IMR-90 (cell line): ENCODE results near the gene ELMO1. TPM values are rescaled to one million over a fixed set of nuclear protein-coding genes. Genes with fewer than 3 reads are reported as not detected.

ENCODE experiments used
- ATAC-seq: fragments of 200-7000 bp; cut with Tn5 transposase; 2 replicates; pipeline ENCODE4 v1.9.1; 2020; ENCODE audit warnings: low read depth, mild to moderate bottlenecking, moderate library complexity
- BruUV-seq: library from RNA; stranded (reverse); fragments of 400-500 nt; replicated peaks from 2 replicates; lab custom pipeline; 2021; lab: Mats Ljungman, UMichigan
- CTCF ChIA-PET: fragments of 300-600 bp; formaldehyde crosslinking; extraction: SDS; loops from one replicate; lab custom pipeline; 2021; ENCODE audit warnings: antibody characterized with exemption; lab: Yijun Ruan, JAX
- POLR2A ChIA-PET: fragments of 300-600 bp; sonication (Branson Sonifier 250); formaldehyde crosslinking; loops from one replicate; lab custom pipeline; 2022; ENCODE audit warnings: antibody characterized with exemption; ENCODE audit not compliant: unreplicated experiment; lab: Charles Lee
- DNase-seq: peaks from one replicate; pipeline ENCODE4 v3.0.0; 2013
- H2AFZ ChIP-seq: replicated peaks from 2 replicates; pipeline ENCODE3; 2013; ENCODE audit warnings: low read length, mild to moderate bottlenecking; ENCODE audit not compliant: poor library complexity
- H2AK5ac ChIP-seq: 2 replicates; pipeline ENCODE4 v1.6.1; 2013; ENCODE audit warnings: low read depth, low read length, inconsistent platforms
- H2AK9ac ChIP-seq: replicated peaks from 2 replicates; pipeline ENCODE3; 2013; ENCODE audit warnings: mild to moderate bottlenecking, low read depth, low read length, moderate library complexity; ENCODE audit not compliant: poor library complexity
- H2BK120ac ChIP-seq: 2 replicates; pipeline ENCODE4 v1.6.1; 2013; ENCODE audit warnings: low read depth, low read length, inconsistent platforms
- H2BK15ac ChIP-seq: 3 replicates; pipeline ENCODE4 v1.6.1; 2013; ENCODE audit warnings: low read depth, low read length, inconsistent platforms
- H2BK20ac ChIP-seq: 2 replicates; pipeline ENCODE4 v1.6.1; 2013; ENCODE audit warnings: low read depth, mild to moderate bottlenecking, inconsistent platforms, low read length, moderate library complexity
- H2BK5ac ChIP-seq: 2 replicates; pipeline ENCODE4 v1.6.1; 2013; ENCODE audit warnings: mild to moderate bottlenecking, low read depth, low read length, inconsistent platforms; ENCODE audit not compliant: poor library complexity, severe bottlenecking
- H3K14ac ChIP-seq: replicated peaks from 2 replicates; pipeline ENCODE4 v1.6.1; 2013; ENCODE audit warnings: low read depth, low read length, inconsistent platforms
- H3K18ac ChIP-seq: 2 replicates; pipeline ENCODE4 v1.6.1; 2013; ENCODE audit warnings: low read depth, low read length, control low read depth
- H3K23ac ChIP-seq: 2 replicates; pipeline ENCODE4 v1.6.1; 2013; ENCODE audit warnings: low read depth, low read length, inconsistent platforms
- H3K27ac ChIP-seq: 2 replicates; pipeline ENCODE4 v1.5.1; 2013; ENCODE audit warnings: mild to moderate bottlenecking, control low read depth, low read length; ENCODE audit not compliant: insufficient read depth
- H3K27me3 ChIP-seq: 2 replicates; pipeline ENCODE4 v1.6.1; 2013; ENCODE audit warnings: low read length; ENCODE audit not compliant: control insufficient read depth, insufficient read depth
- H3K36me3 ChIP-seq: 2 replicates; pipeline ENCODE4 v1.6.1; 2013; ENCODE audit warnings: low read length, mixed read lengths; ENCODE audit not compliant: control insufficient read depth, insufficient read depth
- H3K4ac ChIP-seq: 2 replicates; pipeline ENCODE4 v1.6.1; 2013; ENCODE audit warnings: low read depth, low read length, inconsistent platforms
- H3K4me1 ChIP-seq: 2 replicates; pipeline ENCODE4 v1.6.1; 2013; ENCODE audit warnings: low read length, mixed read lengths; ENCODE audit not compliant: control insufficient read depth, insufficient read depth
- H3K4me2 ChIP-seq: 2 replicates; pipeline ENCODE4 v1.6.1; 2013; ENCODE audit warnings: low read depth, mild to moderate bottlenecking, control low read depth, low read length, moderate library complexity
- H3K4me3 ChIP-seq: 2 replicates; pipeline ENCODE4 v1.5.1; 2013; ENCODE audit warnings: low read depth, mild to moderate bottlenecking, control low read depth, low read length, moderate library complexity; ENCODE audit not compliant: insufficient read depth
- H3K56ac ChIP-seq: 2 replicates; pipeline ENCODE4 v1.6.1; 2013; ENCODE audit warnings: low read length, inconsistent platforms; ENCODE audit not compliant: insufficient read depth; ENCODE audit errors: extremely low read depth
- H3K79me1 ChIP-seq, 2 experiments: 2 replicates each; pipeline ENCODE4 v1.6.1; 2013; ENCODE audit warnings: low read length in 2 of 2, inconsistent platforms in 1 of 2, low read depth in 1 of 2
- H3K9ac ChIP-seq: 2 replicates; pipeline ENCODE4 v1.6.1; 2013; ENCODE audit warnings: low read depth, low read length, control low read depth
- H3K9me1 ChIP-seq: 2 replicates; pipeline ENCODE4 v1.6.1; 2013; ENCODE audit warnings: low read length, inconsistent platforms; ENCODE audit not compliant: insufficient read depth
- H3K9me3 ChIP-seq: 2 replicates; pipeline ENCODE4 v1.6.1; 2013; ENCODE audit warnings: low read length; ENCODE audit not compliant: control insufficient read depth, insufficient read depth
- H4K20me1 ChIP-seq: 2 replicates; pipeline ENCODE4 v1.6.1; 2013; ENCODE audit warnings: low read length, inconsistent platforms; ENCODE audit not compliant: insufficient read depth
- H4K5ac ChIP-seq: 2 replicates; pipeline ENCODE4 v1.6.1; 2013; ENCODE audit warnings: mild to moderate bottlenecking, low read depth, low read length, control low read depth
- H4K8ac ChIP-seq, 2 experiments: 2 replicates each; pipeline ENCODE4 v1.6.1; 2013; ENCODE audit warnings: low read depth in 2 of 2, low read length in 2 of 2, control low read depth in 1 of 2, inconsistent platforms in 1 of 2
- H4K91ac ChIP-seq: 2 replicates; pipeline ENCODE4 v1.6.1; 2013; ENCODE audit warnings: low read depth, low read length, inconsistent platforms; ENCODE audit not compliant: insufficient read depth
- CEBPB ChIP-seq: IDR thresholded peaks from 2 replicates; pipeline ENCODE4 v1.6.1; 2012; ENCODE audit warnings: low read depth, low read length, improper control_type of control experiment
- CTCF ChIP-seq: conservative IDR thresholded peaks from 2 replicates; pipeline ENCODE4 v1.5.1; 2012; ENCODE audit warnings: mild to moderate bottlenecking, low read depth, low read length, improper control_type of control experiment
- MAZ ChIP-seq: IDR thresholded peaks from 2 replicates; pipeline ENCODE4 v1.6.1; 2012; ENCODE audit warnings: low read depth, mild to moderate bottlenecking, low read length, improper control_type of control experiment, moderate library complexity, borderline replicate concordance
- RCOR1 ChIP-seq: IDR thresholded peaks from 2 replicates; pipeline ENCODE4 v1.6.1; 2012; ENCODE audit warnings: mild to moderate bottlenecking, low read length, improper control_type of control experiment; ENCODE audit not compliant: insufficient replicate concordance
- USF2 ChIP-seq: fragments of 150-350 bp; IDR thresholded peaks from 2 replicates; pipeline ENCODE4 v1.6.1; 2017; ENCODE audit warnings: mild to moderate bottlenecking, antibody characterized with exemption, low read length, low read depth
- dilution Hi-C: fragments of 300-500 bp; cut with HindIII; formaldehyde crosslinking; loops from one replicate; pipeline ENCODE4 v1.14.3; 2018; ENCODE audit warnings: low sequenced_read_pairs; ENCODE audit not compliant: unreplicated experiment
- in situ Hi-C: fragments of 300-500 bp; cut with MboI; formaldehyde crosslinking; loops from 3 replicates; pipeline ENCODE4 v1.14.3; 2019; ENCODE audit warnings: low sequenced_read_pairs, inconsistent platforms, mixed read lengths
- intact Hi-C: fragments of 100-400 bp; cut with micrococcal nuclease; formaldehyde crosslinking; loops from 2 replicates; pipeline ENCODE4 v1.10.0; 2022
- polyA plus RNA-seq, 3 experiments: library from polyadenylated mRNA; depleted of rRNA; stranded (reverse); fragments of >200 nt; gene quantifications; 2 replicates each; pipeline ENCODE4 v1.2.3, GENCODE V29; 2012; ENCODE audit warnings: low replicate concordance in 1 of 3
- total RNA-seq: library from RNA; depleted of rRNA; stranded (reverse); fragments of >200 nt; gene quantifications from 2 replicates; pipeline ENCODE4 v1.2.3, GENCODE V29; 2012

The ELMO1 gene
- total and polyA plus RNA-seq, 2 of the 4 experiments (the other 2 are of a cell fraction), result 0.03 TPM; not detected in 1

- Histone ChIP-seq H2BK20ac (no peak overlapping the region), H3K27me3 (no peaks in the 10 kb centered on the region), H3K23ac (no peak overlapping the region), H3K56ac (no peak overlapping the region), H2AK9ac (no peak overlapping the region), H4K91ac (no peak overlapping the region), H3K14ac (no peak overlapping the region), H3K36me3 (no peaks in the 10 kb centered on the region), H4K20me1 (no peaks in the 10 kb centered on the region), H3K4ac (no peak overlapping the region), H2BK120ac (no peak overlapping the region), H3K4me2 (no peak overlapping the region), H2BK5ac (no peak overlapping the region), H2BK15ac (no peak overlapping the region), H3K9me1 (no peaks in the 10 kb centered on the region), H3K79me1 (no peaks in the 10 kb centered on the region), H4K8ac (no peak overlapping the region), H2AK5ac (no peak overlapping the region), H2AFZ (no peak overlapping the region), H3K27ac (no peak overlapping the region), H3K18ac (no peak overlapping the region), H3K9me3 (no peaks in the 10 kb centered on the region), H3K4me3 (no peak overlapping the region), H3K9ac (no peak overlapping the region), H4K5ac (no peak overlapping the region), H3K4me1 (no peaks in the 10 kb centered on the region)
- CTCF ChIA-PET, result no interaction called here
- intact Hi-C loops, result loop anchor here (5.0 kb wide), 1 partner anchor 270 kb away; no protein-coding TSS in a partner anchor
- peak; percentile 2 for DNase-seq
- TF ChIP-seq MAZ, result no peak
- no peak for TF ChIP-seq CTCF
- no peak for TF ChIP-seq RCOR1
- no peak for TF ChIP-seq CEBPB
- peak; percentile 50; the same call in 1 of the 2 replicates for TF ChIP-seq USF2
- BruUV-seq, result no TSS peak
- no peak for ATAC-seq
- dilution Hi-C loops, result no loop called here
- in situ Hi-C loops, result no loop called here
- POLR2A ChIA-PET, result no interaction called here
Measured at GRCh38 chr7:36871863-36872262, 576.8 kb downstream of the ELMO1 start.
